SJCRH30 (cell line): ENCODE results near the gene NHLRC2. TPM values are rescaled to one million over a fixed set of nuclear protein-coding genes. Genes with fewer than 3 reads are reported as not detected.

Experiments
- DNase-seq, 2 experiments: peaks; one replicate each; pipeline ENCODE4 v3.0.0-alpha.2; 2015 to 2020
- H3K27ac ChIP-seq: fragments of 250-450 bp; sonication (Bioruptor Pico); 2 replicates; pipeline ENCODE4 v1.5.1; 2020; ENCODE audit warnings: mild to moderate bottlenecking, moderate library complexity
- H3K27me3 ChIP-seq: fragments of 250-450 bp; sonication (Bioruptor Pico); 2 replicates; pipeline ENCODE4 v1.5.1; 2020; ENCODE audit warnings: mild to moderate bottlenecking, moderate library complexity
- H3K36me3 ChIP-seq: fragments of 250-450 bp; sonication (Bioruptor Pico); 2 replicates; pipeline ENCODE4 v1.5.1; 2020; ENCODE audit warnings: mild to moderate bottlenecking, moderate library complexity
- H3K4me1 ChIP-seq: fragments of 250-450 bp; sonication (Bioruptor Pico); 2 replicates; pipeline ENCODE4 v1.5.1; 2020; ENCODE audit warnings: mild to moderate bottlenecking, moderate library complexity
- H3K4me3 ChIP-seq: fragments of 250-450 bp; sonication (Bioruptor Pico); 2 replicates; pipeline ENCODE4 v1.5.1; 2020; ENCODE audit warnings: mild to moderate bottlenecking, moderate library complexity
- H3K9me3 ChIP-seq: fragments of 250-450 bp; sonication (Bioruptor Pico); replicated peaks from 2 replicates; pipeline ENCODE4 v1.5.1; 2020; ENCODE audit warnings: mild to moderate bottlenecking, moderate library complexity
- total RNA-seq: library from RNA; depleted of rRNA; stranded (reverse); fragments of >200 nt; shearing (Covaris generic); gene quantifications from 2 replicates; pipeline ENCODE4 v1.2.3, GENCODE V29; 2014

NHLRC2 gene
- total RNA-seq, 1 experiment from 2014 or later: 28.6 TPM

DNA sequence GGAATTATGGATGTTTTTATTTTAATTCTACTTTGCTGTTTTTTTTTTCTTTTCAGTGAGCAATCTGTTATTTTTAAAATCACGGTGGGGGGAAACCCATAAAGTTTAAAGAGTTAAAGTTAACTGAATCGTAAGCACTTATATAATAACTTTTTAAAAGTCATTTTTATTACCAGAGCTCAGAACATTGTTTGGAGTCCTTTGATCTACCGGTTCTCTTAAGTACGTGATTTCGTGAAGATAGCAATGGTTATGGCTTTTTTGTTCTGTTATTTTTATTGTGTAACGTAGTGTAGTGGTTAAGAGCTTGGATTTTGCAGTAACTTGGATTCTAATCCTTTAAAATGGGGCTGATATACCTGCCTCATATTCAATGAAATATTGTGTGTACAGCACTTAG is 57.4 kb downstream of the NHLRC2 start:
- DNase-seq: no peak
- Histone ChIP-seq H3K4me1 (0 out of 2 replicates have a peak, but pooled peaks cover 9% of the 10 kb centered on the region), H3K36me3 (peaks cover 34% of the 10 kb centered on the region), H3K9me3 (no peaks in the 10 kb centered on the region), H3K27me3 (no peaks in the 10 kb centered on the region), H3K27ac (no peak overlapping the region), H3K4me3 (no peak overlapping the region)

DNA sequence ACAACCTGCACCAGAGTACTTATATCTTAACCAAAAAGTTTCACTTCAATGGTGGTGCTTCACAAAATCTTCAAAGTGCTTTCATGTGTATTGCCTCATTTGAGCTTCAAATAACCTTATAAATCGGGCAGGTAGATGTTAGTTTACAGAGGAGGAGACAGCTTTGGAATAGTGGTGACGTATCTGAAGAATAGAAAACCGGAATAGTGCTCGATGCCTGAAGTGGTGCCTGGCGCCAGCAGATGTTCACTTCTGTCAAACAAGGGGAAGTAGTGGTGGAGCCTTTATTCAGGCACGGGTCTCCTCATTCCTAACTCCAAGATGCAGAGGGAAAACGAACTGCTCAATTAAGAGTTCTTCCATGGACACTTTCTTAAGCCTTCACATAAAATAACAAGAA is 58.1 kb downstream of the NHLRC2 start:
- H3K27ac ChIP-seq: no peak overlapping the region
- no peaks in the 10 kb centered on the region for H3K9me3 ChIP-seq
- H3K4me1 ChIP-seq: 0 out of 2 replicates have a peak, but pooled peaks cover 2% of the 10 kb centered on the region
- H3K36me3 ChIP-seq: peaks cover 34% of the 10 kb centered on the region
- no peaks in the 10 kb centered on the region for H3K27me3 ChIP-seq
- no peak for DNase-seq
- H3K4me3 ChIP-seq: no peak overlapping the region

DNA sequence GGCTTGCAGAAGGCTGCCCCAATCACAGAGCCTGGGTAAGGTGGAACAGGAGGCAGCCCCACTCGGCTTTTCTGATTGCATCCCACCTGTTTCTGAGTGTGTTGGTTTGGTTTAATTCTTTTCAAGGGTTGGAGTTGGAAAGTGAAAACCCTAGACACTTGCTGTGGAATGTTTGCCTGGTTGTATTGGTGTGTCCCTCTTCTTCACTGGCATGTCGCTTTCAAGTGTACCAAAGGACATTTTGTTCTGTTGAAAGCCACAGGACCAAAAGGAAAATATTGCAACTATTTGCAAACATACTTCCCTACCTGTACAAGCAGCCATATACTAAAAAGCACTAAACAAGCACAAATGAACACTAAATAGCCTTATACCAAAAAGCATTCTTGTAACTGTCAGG is 60.5 kb downstream of the NHLRC2 start:
- no peaks in the 10 kb centered on the region for H3K4me1 ChIP-seq
- no peaks in the 10 kb centered on the region for H3K9me3 ChIP-seq
- peaks cover 16% of the 10 kb centered on the region for H3K36me3 ChIP-seq
- no peak overlapping the region for H3K27ac ChIP-seq
- DNase-seq: no peak
- no peaks in the 10 kb centered on the region for H3K27me3 ChIP-seq
- no peak overlapping the region for H3K4me3 ChIP-seq

DNA sequence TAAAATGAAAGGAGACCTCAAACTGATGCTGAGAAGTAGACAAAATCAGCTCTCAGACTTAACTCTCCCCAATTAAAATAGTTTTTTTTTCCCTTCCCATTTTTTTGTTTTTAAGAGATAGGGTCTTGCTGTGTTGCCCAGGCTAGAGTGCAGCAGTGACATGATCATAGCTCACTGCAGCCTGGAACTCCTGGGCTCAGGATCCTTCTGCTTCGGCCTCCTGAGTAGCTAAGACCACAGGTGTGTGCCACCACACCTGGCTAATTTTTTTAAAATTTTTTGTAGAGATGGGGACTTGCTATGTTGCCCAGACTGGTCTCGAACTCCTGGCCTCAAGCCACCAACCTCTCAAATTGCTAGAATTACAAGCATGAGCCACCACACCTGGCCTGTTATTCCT is 61.1 kb downstream of the NHLRC2 start:
- DNase-seq: no peak
- no peaks in the 10 kb centered on the region for H3K9me3 ChIP-seq
- no peak overlapping the region for H3K27ac ChIP-seq
- peaks cover 16% of the 10 kb centered on the region for H3K36me3 ChIP-seq
- H3K4me1 ChIP-seq: no peaks in the 10 kb centered on the region
- H3K27me3 ChIP-seq: no peaks in the 10 kb centered on the region
- no peak overlapping the region for H3K4me3 ChIP-seq

DNA sequence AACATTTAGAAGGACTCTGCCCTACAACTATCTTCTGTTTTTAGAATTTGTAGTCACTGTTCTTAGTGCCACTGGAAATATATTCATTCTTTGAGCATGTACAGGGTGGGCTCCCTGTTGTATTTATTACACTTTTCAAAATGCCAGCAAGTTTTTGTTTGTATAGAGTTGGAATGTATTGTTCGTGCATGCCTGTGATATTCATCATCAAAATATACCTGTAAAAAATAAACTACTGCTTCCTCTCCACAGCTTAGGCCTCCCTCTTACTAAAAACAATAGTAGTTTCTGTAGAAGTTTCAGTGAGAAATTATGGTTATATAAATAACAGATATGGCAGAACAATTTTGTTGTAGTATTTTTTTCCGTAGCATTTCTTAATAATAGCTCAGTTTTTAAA is 61.6 kb downstream of the NHLRC2 start:
- Histone ChIP-seq H3K36me3 (peaks cover 16% of the 10 kb centered on the region), H3K9me3 (no peaks in the 10 kb centered on the region), H3K4me1 (no peaks in the 10 kb centered on the region), H3K27ac (no peak overlapping the region), H3K27me3 (no peaks in the 10 kb centered on the region), H3K4me3 (no peak overlapping the region)
- no peak for DNase-seq

DNA sequence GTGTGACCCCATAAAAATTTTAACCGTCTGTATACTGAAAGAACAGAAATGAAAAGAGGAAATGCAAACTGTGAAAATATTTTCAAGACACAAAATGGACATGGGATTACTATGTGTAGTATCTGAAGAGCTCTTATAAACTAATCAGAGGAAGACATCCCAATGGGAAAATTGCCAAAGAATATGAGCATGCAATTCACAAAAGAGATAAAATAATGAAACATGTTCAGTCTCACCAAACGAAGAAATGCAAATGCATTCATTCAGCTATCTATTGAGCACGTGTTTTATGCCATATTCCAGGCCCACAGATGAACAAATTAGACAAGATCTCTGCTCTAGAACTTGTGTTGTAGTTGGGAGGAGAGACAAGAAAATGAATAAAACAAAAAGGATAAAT is 63.2 kb downstream of the NHLRC2 start:
- Histone ChIP-seq H3K27me3 (no peaks in the 10 kb centered on the region), H3K9me3 (no peaks in the 10 kb centered on the region), H3K4me1 (no peaks in the 10 kb centered on the region), H3K36me3 (peaks cover 10% of the 10 kb centered on the region), H3K4me3 (no peak overlapping the region), H3K27ac (no peak overlapping the region)
- DNase-seq: no peak

DNA sequence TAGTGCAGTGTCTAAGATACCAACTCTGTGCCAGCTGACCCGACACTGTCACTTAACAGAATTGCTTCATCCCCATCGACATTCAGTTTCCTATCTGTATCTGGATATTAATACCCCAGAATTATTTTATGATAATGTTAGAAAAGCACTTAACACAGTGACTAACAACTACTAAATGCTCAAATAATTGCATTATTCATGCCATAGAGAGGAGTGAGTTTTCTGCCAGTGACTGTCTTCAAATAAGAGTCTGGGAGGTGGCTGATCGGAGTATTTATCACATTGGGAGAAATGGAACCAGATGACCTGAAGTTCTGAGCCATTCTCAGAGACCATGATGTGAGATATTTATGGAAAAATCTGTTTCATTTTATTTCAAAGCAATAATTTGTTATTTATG is 65.7 kb downstream of the NHLRC2 start:
- no peaks in the 10 kb centered on the region; the same call in 1 of the 2 replicates for H3K9me3 ChIP-seq
- H3K27me3 ChIP-seq: no peaks in the 10 kb centered on the region
- DNase-seq: no peak
- no peaks in the 10 kb centered on the region for H3K4me1 ChIP-seq
- H3K27ac ChIP-seq: no peak overlapping the region
- peaks cover 5% of the 10 kb centered on the region; the same call in 1 of the 2 replicates for H3K36me3 ChIP-seq
- no peak overlapping the region for H3K4me3 ChIP-seq

DNA sequence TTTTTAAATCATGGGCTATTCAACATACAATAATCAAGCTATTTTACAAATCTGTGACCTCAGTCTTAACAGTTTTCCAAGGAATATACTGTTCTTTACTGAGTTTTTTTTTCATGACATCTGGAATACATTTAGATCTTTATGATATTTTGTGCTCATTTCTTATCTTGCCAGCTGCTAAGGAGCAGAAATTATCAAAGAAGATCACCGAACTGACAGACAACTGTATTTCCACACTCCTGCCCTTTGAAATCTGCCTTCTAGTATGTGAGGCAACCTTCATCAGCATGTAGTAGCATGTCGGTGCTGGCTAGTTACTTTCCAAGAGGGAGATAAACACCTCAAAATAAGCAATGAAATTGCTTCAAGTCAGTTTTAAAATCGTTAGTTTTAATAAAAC is 66.4 kb downstream of the NHLRC2 start:
- H3K27ac ChIP-seq: no peak overlapping the region
- H3K36me3 ChIP-seq: peaks cover 5% of the 10 kb centered on the region; the same call in 1 of the 2 replicates

DNA sequence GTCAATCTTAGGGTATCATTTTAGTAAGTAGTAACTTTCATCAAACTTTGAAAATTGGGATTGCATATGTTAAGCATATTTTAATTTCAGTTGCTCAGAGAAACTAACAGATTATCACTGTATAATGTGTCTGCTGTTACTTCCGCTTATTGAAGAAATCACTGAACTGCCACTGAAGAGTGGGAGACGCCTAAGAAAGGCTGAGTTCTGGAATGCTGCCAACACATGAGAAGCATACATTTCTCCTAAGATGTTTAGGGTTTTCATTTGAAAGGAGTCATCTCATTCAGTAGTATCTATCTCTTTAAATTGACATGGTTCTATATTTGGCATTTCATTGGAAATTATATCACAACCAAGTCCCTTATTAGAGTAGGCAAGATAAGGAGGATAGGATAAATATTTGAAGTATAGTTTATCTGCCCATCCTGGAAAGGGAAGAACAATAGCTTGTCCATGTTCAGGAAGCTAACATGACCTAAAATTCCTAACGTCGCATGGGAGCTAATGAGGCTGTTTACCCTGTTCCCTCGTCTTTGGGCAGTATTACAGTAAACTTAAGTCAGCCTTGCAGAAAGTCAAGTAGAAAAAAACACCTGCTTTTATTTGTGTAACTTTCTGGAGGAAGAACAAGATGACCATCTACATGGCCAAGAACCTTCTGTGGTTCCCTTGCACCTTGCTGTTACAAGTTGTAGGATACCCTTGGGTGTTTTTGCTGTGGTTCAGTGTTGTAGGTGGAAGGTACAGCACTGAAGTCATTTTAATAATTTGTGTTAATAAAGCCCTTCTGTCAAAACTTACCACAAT is 67.3 kb downstream of the NHLRC2 start:
- Histone ChIP-seq H3K27me3 (no peaks in the 10 kb centered on the region), H3K4me3 (no peak overlapping the region), H3K9me3 (no peaks in the 10 kb centered on the region; the same call in 1 of the 2 replicates), H3K4me1 (no peaks in the 10 kb centered on the region), H3K27ac (no peak overlapping the region), H3K36me3 (peaks cover 4% of the 10 kb centered on the region; the same call in 1 of the 2 replicates)
- DNase-seq: no peak

More for the DNA sequence above, 66.4 kb downstream of the NHLRC2 start:
- Histone ChIP-seq H3K27me3 (no peaks in the 10 kb centered on the region), H3K4me1 (no peaks in the 10 kb centered on the region), H3K9me3 (no peaks in the 10 kb centered on the region; the same call in 1 of the 2 replicates), H3K4me3 (no peak overlapping the region)
- no peak for DNase-seq

DNA sequence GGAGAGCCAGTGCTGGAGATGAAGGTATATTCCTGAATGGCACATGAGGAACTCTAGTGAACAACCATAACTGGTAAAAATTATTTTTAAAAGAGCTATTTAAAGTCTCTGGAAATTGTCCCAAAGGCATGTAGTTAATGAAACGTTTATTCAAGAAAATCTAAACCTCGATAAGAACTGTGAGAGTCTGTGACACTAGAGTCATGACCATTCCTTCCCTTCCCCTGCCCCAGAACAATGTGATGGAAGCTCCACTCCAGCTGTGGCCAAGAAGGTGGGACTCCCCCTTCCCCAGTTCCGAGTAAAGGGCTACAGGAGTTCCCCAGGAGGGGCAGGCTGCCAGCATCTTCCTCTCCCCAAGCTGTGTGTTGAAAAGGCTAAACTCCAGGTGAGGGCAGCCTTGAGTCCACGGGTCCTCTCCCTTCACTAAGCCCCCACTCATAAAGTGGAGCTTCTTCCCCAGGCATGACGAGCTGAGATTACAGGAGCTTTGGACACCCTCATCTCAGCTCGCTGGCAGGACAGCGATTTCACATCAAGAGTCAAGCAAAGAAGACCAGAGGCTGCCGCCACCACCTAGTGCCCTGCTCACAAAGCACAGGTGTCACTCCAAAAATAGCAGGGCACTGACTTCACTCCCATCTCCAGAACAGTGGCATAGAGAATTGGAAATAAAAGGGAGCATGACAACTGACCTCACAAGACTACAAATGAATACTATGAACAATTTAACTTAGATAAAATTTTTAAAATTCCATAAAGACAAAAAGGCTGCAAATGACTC is 68.5 kb downstream of the NHLRC2 start:
- no peaks in the 10 kb centered on the region for H3K27me3 ChIP-seq
- no peak overlapping the region for H3K27ac ChIP-seq
- H3K36me3 ChIP-seq: no peaks in the 10 kb centered on the region
- no peaks in the 10 kb centered on the region; the same call in 1 of the 2 replicates for H3K9me3 ChIP-seq
- H3K4me1 ChIP-seq: no peaks in the 10 kb centered on the region
- no peak for DNase-seq
- no peak overlapping the region for H3K4me3 ChIP-seq

DNA sequence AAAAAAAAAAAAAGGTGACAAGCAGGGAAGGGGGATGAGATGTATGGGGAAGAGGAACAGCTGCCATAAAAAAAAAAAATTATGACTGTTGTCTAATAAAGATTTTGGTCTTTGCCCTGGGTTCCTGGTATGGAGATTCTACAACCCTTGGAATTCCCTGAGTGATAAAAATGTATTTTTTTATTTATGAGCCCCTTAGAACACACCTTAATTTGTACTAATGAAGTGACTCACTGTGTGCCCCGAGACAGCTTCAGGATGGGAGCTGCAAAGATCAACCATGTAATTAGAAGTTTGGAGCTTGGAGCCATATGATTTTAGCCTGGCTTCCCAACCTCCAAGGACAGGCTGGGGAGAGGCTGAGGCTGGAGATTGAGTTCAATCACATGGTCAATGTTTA is 69.7 kb downstream of the NHLRC2 start:
- Histone ChIP-seq H3K4me3 (no peak overlapping the region), H3K27me3 (no peaks in the 10 kb centered on the region), H3K4me1 (no peaks in the 10 kb centered on the region), H3K27ac (no peak overlapping the region), H3K9me3 (no peaks in the 10 kb centered on the region; the same call in 1 of the 2 replicates), H3K36me3 (no peaks in the 10 kb centered on the region)
- DNase-seq: no peak

DNA sequence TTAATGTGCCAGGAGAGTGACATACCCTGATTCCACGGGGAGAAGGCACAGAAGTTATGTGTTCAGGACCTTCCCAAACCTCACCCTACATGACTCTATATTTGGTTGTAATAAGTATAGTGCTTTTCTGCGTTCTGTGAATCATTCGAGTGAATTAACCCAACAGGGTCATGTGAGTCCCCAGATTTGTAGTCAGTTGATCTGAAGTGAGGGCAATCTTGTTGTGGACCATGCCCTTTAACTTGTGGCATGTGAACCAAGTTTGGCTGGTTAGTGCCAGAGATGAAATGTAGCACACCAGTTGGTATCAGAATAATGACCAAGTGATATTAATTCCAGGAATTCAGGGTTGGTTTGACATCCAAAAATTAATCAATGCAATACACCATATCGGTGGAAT is 70.2 kb downstream of the NHLRC2 start:
- no peaks in the 10 kb centered on the region for H3K4me1 ChIP-seq
- no peak overlapping the region for H3K27ac ChIP-seq
- no peak overlapping the region for H3K4me3 ChIP-seq
- no peak for DNase-seq
- H3K27me3 ChIP-seq: no peaks in the 10 kb centered on the region
- no peaks in the 10 kb centered on the region for H3K36me3 ChIP-seq
- H3K9me3 ChIP-seq: no peaks in the 10 kb centered on the region; the same call in 1 of the 2 replicates

DNA sequence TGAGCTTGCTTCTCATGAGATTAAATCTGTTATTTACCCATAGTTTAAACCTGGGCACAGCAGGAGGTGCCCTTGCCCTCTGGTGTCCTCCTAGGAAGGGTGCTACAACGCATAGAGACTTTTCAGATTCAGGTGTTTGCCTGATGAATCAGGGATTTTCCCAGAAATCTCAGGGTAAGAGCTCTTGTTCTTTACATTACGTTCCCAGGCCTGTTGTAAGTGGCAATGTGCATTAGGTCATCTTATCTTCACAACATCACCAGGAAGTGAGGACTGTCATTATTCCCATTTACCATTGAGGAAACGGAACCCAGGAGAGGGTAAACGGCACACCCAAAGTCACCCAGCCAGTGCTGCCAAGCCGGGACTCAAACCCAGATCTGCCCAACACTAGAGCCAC is 73.0 kb downstream of the NHLRC2 start:
- Histone ChIP-seq H3K27me3 (no peaks in the 10 kb centered on the region), H3K4me3 (no peak overlapping the region), H3K36me3 (no peaks in the 10 kb centered on the region), H3K27ac (no peak overlapping the region), H3K4me1 (no peaks in the 10 kb centered on the region; the same call in 1 of the 2 replicates), H3K9me3 (no peaks in the 10 kb centered on the region; the same call in 1 of the 2 replicates)
- DNase-seq: no peak

DNA sequence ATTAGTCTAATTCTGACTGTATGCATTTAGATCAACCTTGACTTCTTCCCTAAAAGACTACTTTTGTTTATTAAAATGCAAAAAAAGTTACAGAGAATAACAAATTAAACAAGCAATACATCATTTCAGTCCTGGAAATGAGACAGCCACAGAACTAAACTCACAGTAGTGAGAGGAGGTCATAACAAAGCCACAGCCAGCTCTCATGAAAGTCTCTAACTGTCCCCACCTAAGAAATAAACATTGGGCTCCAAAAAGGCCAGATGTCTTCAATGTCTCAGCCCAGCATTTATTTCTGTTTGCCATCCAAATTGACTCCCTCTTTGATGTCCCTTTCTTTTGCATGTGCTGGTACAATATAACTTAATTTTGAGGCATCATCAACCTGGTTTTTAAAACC is 74.4 kb downstream of the NHLRC2 start:
- H3K4me3 ChIP-seq: no peak overlapping the region
- H3K4me1 ChIP-seq: no peaks in the 10 kb centered on the region; the same call in 1 of the 2 replicates
- H3K27me3 ChIP-seq: no peaks in the 10 kb centered on the region
- H3K27ac ChIP-seq: no peak overlapping the region
- no peaks in the 10 kb centered on the region for H3K36me3 ChIP-seq
- DNase-seq: no peak
- no peaks in the 10 kb centered on the region; the same call in 1 of the 2 replicates for H3K9me3 ChIP-seq

DNA sequence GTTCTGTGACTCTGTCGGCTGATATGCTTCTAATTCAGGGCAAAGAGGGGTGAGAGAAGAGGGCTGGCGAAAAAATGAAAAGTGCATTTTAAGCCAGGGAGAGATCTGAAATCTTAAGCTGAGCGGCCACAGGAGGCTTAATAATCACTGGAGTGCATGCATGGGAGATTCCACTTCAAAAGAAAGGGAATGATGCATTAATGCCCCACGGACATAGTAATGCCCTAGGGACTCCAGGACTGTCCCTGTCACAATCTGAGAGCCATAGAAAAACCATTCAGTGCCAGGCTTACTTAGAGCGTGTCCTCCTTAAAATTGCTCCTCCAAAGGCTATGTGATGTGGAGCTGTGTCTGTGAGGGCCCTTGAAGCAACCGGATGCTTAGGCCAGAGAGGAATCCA is 75.1 kb downstream of the NHLRC2 start:
- DNase-seq: peak in 1 of 2 experiments; percentile 34
- Histone ChIP-seq H3K27ac (no peak overlapping the region), H3K4me1 (no peaks in the 10 kb centered on the region; the same call in 1 of the 2 replicates), H3K4me3 (no peak overlapping the region), H3K9me3 (no peaks in the 10 kb centered on the region; the same call in 1 of the 2 replicates), H3K27me3 (no peaks in the 10 kb centered on the region), H3K36me3 (no peaks in the 10 kb centered on the region)
